Endothelial cell of umbilical vein (primary cell): ENCODE measurements around the gene WDR48.

Experiments
- CTCF ChIP-seq, 2 donors: IDR thresholded peaks; 1 replicate in 1 of 2; 2 replicates in 1 of 2; pipeline ENCODE4 v1.5.1; 2011; ENCODE audit warnings: low read length in 2 of 2, mild to moderate bottlenecking in 2 of 2, moderate library complexity in 2 of 2, control low read depth in 1 of 2, inconsistent platforms in 1 of 2, low read depth in 1 of 2; ENCODE audit not compliant: insufficient read depth in 1 of 2; ENCODE audit errors: extremely low read depth in 1 of 2
- EZH2 ChIP-seq: IDR thresholded peaks from 2 replicates; pipeline ENCODE4 v1.6.1; 2012; ENCODE audit warnings: borderline replicate concordance, low read depth, mild to moderate bottlenecking, moderate library complexity, low read length, inconsistent platforms; ENCODE audit not compliant: severe bottlenecking
- MYC ChIP-seq: IDR thresholded peaks from one replicate; pipeline ENCODE4 v1.6.1; 2011; ENCODE audit warnings: mild to moderate bottlenecking, low read depth, low read length
- POLR2A ChIP-seq: IDR thresholded peaks from 2 replicates; pipeline ENCODE4 v1.6.1; 2012; ENCODE audit warnings: low read depth, mild to moderate bottlenecking, control low read depth, low read length

DNA sequence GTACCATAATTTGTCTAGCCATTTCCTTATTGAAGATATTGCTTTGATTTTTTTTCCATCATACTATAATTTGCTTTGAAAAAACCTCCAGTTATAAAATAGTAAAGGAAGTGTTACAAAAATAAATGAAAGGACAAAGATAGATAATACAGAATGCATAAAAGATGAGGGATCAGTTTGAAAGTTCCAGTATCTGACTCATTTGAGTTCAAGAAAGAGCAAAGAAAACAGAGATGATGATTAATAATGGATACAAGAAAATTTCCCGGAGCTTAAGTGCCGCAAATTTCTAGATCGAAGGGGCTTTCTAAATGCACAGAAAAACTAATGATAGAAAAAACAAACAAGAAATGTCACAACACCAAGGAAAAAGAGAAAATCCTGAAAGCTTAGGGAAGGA is 4.3 kb downstream of the WDR48 start:
- TF ChIP-seq POLR2A = no peak
- TF ChIP-seq CTCF (IDR thresholded peaks at IDR 0.05; ENCODE audit: extremely low read depth in 1 of 2, insufficient read depth in 1 of 2, low read depth in 1 of 2, low read length in 2 of 2) = no peak
- no peak for TF ChIP-seq EZH2
- no peak for TF ChIP-seq MYC
